Spleen (tissue), 11 donors: ENCODE measurements around the gene WNT11. TPM values are rescaled to one million over a fixed set of nuclear protein-coding genes. Genes with fewer than 3 reads are reported as not detected.

ENCODE experiments used
- DNase-seq: peaks from one replicate; pipeline ENCODE4 v3.0.0-alpha.2; 2020
- H3K27ac ChIP-seq, 8 donors: fragments of 200-600 bp; sonication (generic) in 7 of 8; 1 replicate in 4 of 8; 2 replicates in 4 of 8; pipeline versions ENCODE4 v1.5.0 to v1.8.0; 2016 to 2021; ENCODE audit warnings: inconsistent platforms in 4 of 8, mild to moderate bottlenecking in 4 of 8, moderate library complexity in 1 of 8
- H3K27me3 ChIP-seq, 7 donors: fragments of 200-600 bp; sonication (generic) in 6 of 7; replicated peaks in 1 of 7; 1 replicate in 4 of 7; 2 replicates in 3 of 7; pipeline versions ENCODE4 v1.5.0 to v1.8.0; 2016 to 2021; ENCODE audit warnings: inconsistent platforms in 3 of 7, mild to moderate bottlenecking in 1 of 7
- H3K36me3 ChIP-seq, 6 donors: fragments of 200-600 bp; sonication (generic) in 5 of 6; 1 replicate in 4 of 6; 2 replicates in 2 of 6; pipeline versions ENCODE4 v1.5.0 to v1.8.0; 2016 to 2021; ENCODE audit warnings: inconsistent platforms in 2 of 6
- H3K4me1 ChIP-seq, 6 donors: fragments of 200-600 bp; sonication (generic) in 5 of 6; 1 replicate in 3 of 6; 2 replicates in 3 of 6; pipeline versions ENCODE4 v1.5.0 to v1.8.0; 2016 to 2021; ENCODE audit warnings: inconsistent platforms in 3 of 6
- H3K4me3 ChIP-seq, 8 donors: fragments of 200-600 bp; sonication (generic) in 7 of 8; 1 replicate in 4 of 8; 2 replicates in 4 of 8; pipeline versions ENCODE4 v1.5.0 to v1.8.0; 2016 to 2021; ENCODE audit warnings: inconsistent platforms in 4 of 8, mild to moderate bottlenecking in 4 of 8, moderate library complexity in 2 of 8
- H3K9me3 ChIP-seq, 8 donors: fragments of 200-600 bp; sonication (generic) in 7 of 8; 1 replicate in 4 of 8; 2 replicates in 4 of 8; pipeline versions ENCODE4 v1.5.0 to v1.8.0; 2016 to 2021; ENCODE audit warnings: inconsistent platforms in 4 of 8
- CTCF ChIP-seq, 11 experiments: fragments of 200-600 bp in 7 of 11; fragments of 450-650 bp in 4 of 11; sonication (generic) in 4 of 11; IDR thresholded peaks in 8 of 11; conservative IDR thresholded peaks in 3 of 11; 1 replicate in 7 of 11; 2 replicates in 4 of 11; pipeline versions ENCODE4 v1.4.0 to v1.8.0; 2016 to 2021; ENCODE audit warnings: antibody characterized with exemption in 11 of 11, inconsistent platforms in 4 of 11, mild to moderate bottlenecking in 1 of 11
- POLR2A ChIP-seq, 3 donors: fragments of 450-650 bp; IDR thresholded peaks; one replicate each; pipeline ENCODE4 v1.5.1; 2017; ENCODE audit warnings: antibody characterized with exemption in 3 of 3, mild to moderate bottlenecking in 1 of 3
- POLR2AphosphoS5 ChIP-seq, 3 donors: sonication (generic); formaldehyde crosslinking; IDR thresholded peaks; one replicate each; pipeline ENCODE4 v1.5.1; 2017; ENCODE audit warnings: antibody characterized with exemption in 3 of 3
- whole genome bisulfite sequencing, 5 donors: extraction: QIAGEN DNeasy Blood & Tissue Kit in 3 of 5; methylation state at CpG; one replicate each; pipeline versions ENCODE4 v1.1.5 to v1.1.7; 2013 to 2018; 5-methylcytosine and 5-hydroxymethylcytosine counted together
- intact Hi-C: fragments of 100-400 bp; cut with DNase I; formaldehyde crosslinking; loops from one replicate; pipeline ENCODE4 v1.15.0; 2023; ENCODE audit warnings: low total_unique reads
- polyA plus RNA-seq, 3 donors: library from polyadenylated mRNA; stranded (reverse); fragments of 200-250 nt; gene quantifications; one replicate each; pipeline ENCODE4 v1.2.1, GENCODE V29; 2013
- total RNA-seq, 7 donors: library from RNA; depleted of rRNA in 3 of 7; stranded (reverse); fragments of >200 nt in 3 of 7; fragmentation: NEBNext Ultra II Directional in 4 of 7; extraction: Animal tissue kit (Norgen Biotek cat#: 25700) in 4 of 7; gene quantifications; one replicate each; pipeline versions ENCODE4 v1.1.0 to v1.2.1, GENCODE V29; 2016 to 2021
- donor health status: healthy with polysubstance abuse.
- donor health status: DM: no; HTN: no; CAD: no; lungs with moderate emphysema.
- donor health status: DM: no; HTN: no; CAD: no.
- donor health status: Bipolar disorder and iron deficiency.
- donor health status: healthy.
- donor health status: DM: no; HTN: no; CAD: no.
- donor health status: DM: yes; HTN: yes; CAD: no.

Gene WNT11
- total and polyA plus RNA-seq, 10 donors = 0.09 to 4.2 (median 1.6) TPM

GRCh38 chr11:76209973-76210930 is 4.0 kb upstream of the WNT11 start:
- Histone ChIP-seq H3K27ac (peak overlapping the region in 1 of 8 donors; percentile 23), H3K9me3 (no peaks in the 10 kb centered on the region), H3K4me1 (peaks cover 35 to 64% (median 57%) of the 10 kb centered on the region in 6 donors), H3K4me3 (peak overlapping the region; percentile 39 to 81 (median 64)), H3K27me3 (peaks cover 6 to 84% (median 45%) of the 10 kb centered on the region in 7 donors), H3K36me3 (no peaks in the 10 kb centered on the region)
- no peak for TF ChIP-seq POLR2A (IDR thresholded peaks at IDR 0.05)
- TF ChIP-seq CTCF (IDR thresholded peaks at IDR 0.05 in 8 of 11, conservative IDR thresholded peaks at IDR 0.05 in 3 of 11) = no peak
- peak; percentile 38 to 83 (median 70) for TF ChIP-seq POLR2AphosphoS5 (IDR thresholded peaks at IDR 0.05)
- WGBS, 5 donors = 0 to 1% (median 1%) methylated on average over 27 to 111 of the region's 111 CpGs
- DNase-seq = peak; percentile 80
- intact Hi-C loops = loop anchor here (2.0 kb wide), 1 partner anchor 105 kb away; no protein-coding TSS in a partner anchor

GRCh38 chr11:76209375-76209972 is 3.2 kb upstream of the WNT11 start:
- H3K27ac ChIP-seq = peak overlapping the region in 2 of 8 donors; percentile 9 to 35
- peaks cover 35 to 66% (median 58%) of the 10 kb centered on the region in 6 donors for H3K4me1 ChIP-seq
- H3K9me3 ChIP-seq = no peaks in the 10 kb centered on the region
- TF ChIP-seq CTCF (IDR thresholded peaks at IDR 0.05 in 8 of 11, conservative IDR thresholded peaks at IDR 0.05 in 3 of 11) (no peak), POLR2AphosphoS5 (IDR thresholded peaks at IDR 0.05) (no peak), POLR2A (IDR thresholded peaks at IDR 0.05) (no peak)
- WGBS, 5 donors = 1 to 2% (median 1%) methylated on average over 11 to 61 of the region's 61 CpGs
- H3K4me3 ChIP-seq = peak overlapping the region; percentile 39 to 81 (median 64)
- DNase-seq = peak; percentile 84
- no peaks in the 10 kb centered on the region for H3K36me3 ChIP-seq
- intact Hi-C loops = loop anchor here (2.0 kb wide), 1 partner anchor 105 kb away; no protein-coding TSS in a partner anchor
- peaks cover 6 to 92% (median 53%) of the 10 kb centered on the region in 7 donors for H3K27me3 ChIP-seq

GRCh38 chr11:76208438-76209374 is 2.4 kb upstream of the WNT11 start:
- peak; percentile 95 for DNase-seq
- Histone ChIP-seq H3K4me3 (peak overlapping the region; percentile 39 to 81 (median 64)), H3K36me3 (no peaks in the 10 kb centered on the region), H3K4me1 (peaks cover 35 to 66% (median 58%) of the 10 kb centered on the region in 6 donors), H3K27ac (peak overlapping the region in 2 of 8 donors; percentile 9 to 35), H3K9me3 (no peaks in the 10 kb centered on the region), H3K27me3 (peaks cover 6 to 99% (median 57%) of the 10 kb centered on the region in 7 donors)
- WGBS, 5 donors = 0 to 2% (median 1%) methylated on average over 37 to 79 of the region's 79 CpGs
- TF ChIP-seq POLR2A (IDR thresholded peaks at IDR 0.05) (no peak), CTCF (IDR thresholded peaks at IDR 0.05 in 8 of 11, conservative IDR thresholded peaks at IDR 0.05 in 3 of 11) (peak; percentile 67 to 97 (median 92)), POLR2AphosphoS5 (IDR thresholded peaks at IDR 0.05) (peak in 2 of 3 donors; percentile 22 to 77)
- intact Hi-C loops = loop anchor here (2.0 kb wide), 1 partner anchor 106 kb away; no protein-coding TSS in a partner anchor
